Epithelial cell of proximal tubule (primary cell): ENCODE data around the gene SLC44A5. TPM values are rescaled to one million over a fixed set of nuclear protein-coding genes. Genes with fewer than 3 reads are reported as not detected.

Source experiments
- DNase-seq: peaks from one replicate; pipeline ENCODE4 v3.0.0-alpha.2; 2011; ENCODE audit warnings: low read depth
- H3K4me3 ChIP-seq: 2 replicates; pipeline ENCODE4 v1.5.1; 2011; ENCODE audit warnings: low read depth, mild to moderate bottlenecking, low read length
- CTCF ChIP-seq: conservative IDR thresholded peaks from 2 replicates; pipeline ENCODE4 v1.5.1; 2012; ENCODE audit warnings: low read depth, mild to moderate bottlenecking, low read length
- total RNA-seq: library from RNA; depleted of rRNA; stranded (reverse); fragments of >200 nt; gene quantifications from 2 replicates; pipeline ENCODE4 v1.2.3, GENCODE V29; 2015

Gene SLC44A5
- total RNA-seq, 1 donor from 2014 or later: 1.8 TPM

DNA sequence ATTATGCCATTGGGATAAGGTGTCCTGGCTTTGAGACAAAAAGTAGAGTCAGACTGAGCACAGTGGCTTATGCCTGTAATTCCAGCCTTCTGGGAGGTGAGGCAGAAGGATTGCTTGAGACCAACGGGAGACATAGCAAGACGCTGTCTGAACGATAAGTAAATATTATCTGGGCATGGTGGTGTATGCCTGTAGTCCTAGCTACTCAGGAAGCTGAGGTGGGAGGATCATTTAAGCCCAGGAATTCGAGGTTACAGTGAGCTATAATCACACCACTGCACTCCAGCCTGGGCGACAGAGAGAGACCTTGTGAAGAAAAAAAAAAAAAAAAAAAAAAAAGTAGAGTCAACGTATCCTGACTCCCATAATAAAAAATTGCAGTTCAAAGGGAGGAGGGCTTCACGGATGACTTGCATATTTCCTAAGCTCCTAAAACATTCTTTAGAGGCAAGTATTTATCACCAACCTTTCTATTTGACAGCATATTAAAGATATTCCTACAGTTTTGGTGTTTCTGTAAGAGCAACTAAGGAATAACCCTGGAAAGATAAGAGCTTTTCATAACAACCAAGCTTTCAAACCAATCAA, 141.2 kb downstream of the SLC44A5 start:
- no peak for DNase-seq
- TF ChIP-seq CTCF: no peak
- H3K4me3 ChIP-seq: no peak overlapping the region

- TF ChIP-seq CTCF: no peak
- no peak for DNase-seq
- no peak overlapping the region for H3K4me3 ChIP-seq
These were observed 149.0 kb downstream of the SLC44A5 start for GRCh38 chr1:75461808-75462325.

GRCh38 chr1:75449998-75450397, 160.9 kb downstream of the SLC44A5 start:
- H3K4me3 ChIP-seq: no peak overlapping the region
- no peak for TF ChIP-seq CTCF
- DNase-seq: no peak

GRCh38 chr1:75444220-75444619, 166.7 kb downstream of the SLC44A5 start:
- no peak for DNase-seq
- no peak for TF ChIP-seq CTCF
- H3K4me3 ChIP-seq: no peak overlapping the region

DNA sequence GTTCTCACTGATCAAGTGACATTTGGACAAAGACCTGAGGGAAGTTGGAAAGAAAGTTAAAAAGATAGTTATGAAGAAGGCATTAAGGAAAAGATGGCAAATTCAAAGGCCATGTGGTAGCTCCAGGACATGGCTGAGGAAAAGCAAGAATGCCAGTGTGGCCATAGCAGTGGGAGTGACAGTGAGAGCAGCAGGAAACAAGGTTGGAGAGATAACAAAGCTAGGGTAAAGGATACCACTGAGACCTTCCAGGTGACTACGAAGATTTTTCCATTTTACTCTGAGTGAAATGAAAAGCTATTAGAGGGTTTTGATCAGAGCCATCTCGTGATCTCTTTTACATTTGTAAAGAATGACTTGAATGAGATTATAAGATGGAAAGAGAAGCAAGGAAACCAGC, 170.6 kb downstream of the SLC44A5 start:
- no peak overlapping the region for H3K4me3 ChIP-seq
- no peak for DNase-seq
- no peak for TF ChIP-seq CTCF

GRCh38 chr1:75438355-75438754, 172.6 kb downstream of the SLC44A5 start:
- DNase-seq: no peak
- H3K4me3 ChIP-seq: no peak overlapping the region
- no peak for TF ChIP-seq CTCF

DNA sequence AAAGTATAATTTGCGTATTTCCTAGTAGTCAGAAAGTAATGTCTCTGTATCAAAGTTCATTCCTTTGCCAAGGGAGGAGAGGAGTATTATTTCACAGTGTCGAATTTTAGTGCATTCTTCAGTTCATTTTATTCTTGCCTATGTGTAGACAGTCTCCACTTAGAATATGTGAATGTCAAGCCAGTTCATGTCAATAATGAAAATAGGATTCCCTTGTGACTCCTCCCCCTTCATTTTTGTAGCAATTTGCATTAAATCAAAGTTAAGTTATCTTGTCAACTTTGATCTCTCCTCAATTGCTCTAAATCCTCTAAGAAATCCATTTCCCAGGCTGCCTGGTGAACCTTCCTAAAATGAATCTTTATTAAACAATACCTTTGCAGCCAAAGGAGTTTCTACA, 179.1 kb downstream of the SLC44A5 start:
- no peak for DNase-seq
- no peak overlapping the region for H3K4me3 ChIP-seq
- TF ChIP-seq CTCF: no peak
